Loucy (cell line): Measurements from ENCODE around the gene DAPL1.
"Not testable (repeated sequence)": the region's sequence is repeated elsewhere in the genome, so short reads cannot be mapped to it uniquely, and the experiment has no call there.

ENCODE experiments used
- EZH2phosphoT487 ChIP-seq: fragments of 200-600 bp; IDR thresholded peaks from 2 replicates; pipeline ENCODE4 v1.6.1; 2018; ENCODE audit warnings: antibody characterized with exemption, mild to moderate bottlenecking, moderate library complexity, borderline replicate concordance
- TF ChIP-seq, protein P1 (sequence below): fragments of 200-600 bp; sonication (generic); conservative IDR thresholded peaks from 2 replicates; pipeline ENCODE4 v1.5.1; 2014; ENCODE audit warnings: mild to moderate bottlenecking, antibody characterized with exemption, low read length

DNA sequence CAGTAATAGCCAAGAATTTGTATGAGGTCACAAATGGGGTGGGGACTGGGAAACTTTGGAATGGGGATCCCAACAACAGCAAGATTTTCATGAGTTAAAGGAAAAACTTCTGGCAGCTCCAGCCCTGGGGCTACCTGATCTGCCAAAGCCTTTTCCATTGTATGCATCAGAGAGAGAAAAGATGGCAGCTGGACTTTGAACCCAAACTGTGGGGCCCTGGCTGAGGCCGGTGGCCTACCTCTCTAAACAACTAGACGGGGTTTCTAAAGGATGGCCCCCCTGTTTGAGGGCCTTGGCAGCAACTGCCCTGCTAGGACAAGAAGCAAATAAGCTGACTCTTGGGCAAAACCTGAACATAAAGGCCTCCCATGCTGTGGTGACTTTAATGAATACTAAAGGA, 52.4 kb downstream of the DAPL1 start:
- TF ChIP-seq, protein P1, sequence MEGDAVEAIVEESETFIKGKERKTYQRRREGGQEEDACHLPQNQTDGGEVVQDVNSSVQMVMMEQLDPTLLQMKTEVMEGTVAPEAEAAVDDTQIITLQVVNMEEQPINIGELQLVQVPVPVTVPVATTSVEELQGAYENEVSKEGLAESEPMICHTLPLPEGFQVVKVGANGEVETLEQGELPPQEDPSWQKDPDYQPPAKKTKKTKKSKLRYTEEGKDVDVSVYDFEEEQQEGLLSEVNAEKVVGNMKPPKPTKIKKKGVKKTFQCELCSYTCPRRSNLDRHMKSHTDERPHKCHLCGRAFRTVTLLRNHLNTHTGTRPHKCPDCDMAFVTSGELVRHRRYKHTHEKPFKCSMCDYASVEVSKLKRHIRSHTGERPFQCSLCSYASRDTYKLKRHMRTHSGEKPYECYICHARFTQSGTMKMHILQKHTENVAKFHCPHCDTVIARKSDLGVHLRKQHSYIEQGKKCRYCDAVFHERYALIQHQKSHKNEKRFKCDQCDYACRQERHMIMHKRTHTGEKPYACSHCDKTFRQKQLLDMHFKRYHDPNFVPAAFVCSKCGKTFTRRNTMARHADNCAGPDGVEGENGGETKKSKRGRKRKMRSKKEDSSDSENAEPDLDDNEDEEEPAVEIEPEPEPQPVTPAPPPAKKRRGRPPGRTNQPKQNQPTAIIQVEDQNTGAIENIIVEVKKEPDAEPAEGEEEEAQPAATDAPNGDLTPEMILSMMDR, result not testable (repeated sequence)
- TF ChIP-seq EZH2phosphoT487, result not testable (repeated sequence)
